HG03460 (cell line): ENCODE results near the gene ASPM.
A peak's percentile ranks its signal among the peaks of the same experiment; 100 is the strongest.

Experiments
- ATAC-seq: cut with Tn5 transposase; IDR thresholded peaks from one replicate; pipeline ENCODE4 v1.9.1; 2021; ENCODE audit not compliant: unreplicated experiment

ASPM gene, protein sequence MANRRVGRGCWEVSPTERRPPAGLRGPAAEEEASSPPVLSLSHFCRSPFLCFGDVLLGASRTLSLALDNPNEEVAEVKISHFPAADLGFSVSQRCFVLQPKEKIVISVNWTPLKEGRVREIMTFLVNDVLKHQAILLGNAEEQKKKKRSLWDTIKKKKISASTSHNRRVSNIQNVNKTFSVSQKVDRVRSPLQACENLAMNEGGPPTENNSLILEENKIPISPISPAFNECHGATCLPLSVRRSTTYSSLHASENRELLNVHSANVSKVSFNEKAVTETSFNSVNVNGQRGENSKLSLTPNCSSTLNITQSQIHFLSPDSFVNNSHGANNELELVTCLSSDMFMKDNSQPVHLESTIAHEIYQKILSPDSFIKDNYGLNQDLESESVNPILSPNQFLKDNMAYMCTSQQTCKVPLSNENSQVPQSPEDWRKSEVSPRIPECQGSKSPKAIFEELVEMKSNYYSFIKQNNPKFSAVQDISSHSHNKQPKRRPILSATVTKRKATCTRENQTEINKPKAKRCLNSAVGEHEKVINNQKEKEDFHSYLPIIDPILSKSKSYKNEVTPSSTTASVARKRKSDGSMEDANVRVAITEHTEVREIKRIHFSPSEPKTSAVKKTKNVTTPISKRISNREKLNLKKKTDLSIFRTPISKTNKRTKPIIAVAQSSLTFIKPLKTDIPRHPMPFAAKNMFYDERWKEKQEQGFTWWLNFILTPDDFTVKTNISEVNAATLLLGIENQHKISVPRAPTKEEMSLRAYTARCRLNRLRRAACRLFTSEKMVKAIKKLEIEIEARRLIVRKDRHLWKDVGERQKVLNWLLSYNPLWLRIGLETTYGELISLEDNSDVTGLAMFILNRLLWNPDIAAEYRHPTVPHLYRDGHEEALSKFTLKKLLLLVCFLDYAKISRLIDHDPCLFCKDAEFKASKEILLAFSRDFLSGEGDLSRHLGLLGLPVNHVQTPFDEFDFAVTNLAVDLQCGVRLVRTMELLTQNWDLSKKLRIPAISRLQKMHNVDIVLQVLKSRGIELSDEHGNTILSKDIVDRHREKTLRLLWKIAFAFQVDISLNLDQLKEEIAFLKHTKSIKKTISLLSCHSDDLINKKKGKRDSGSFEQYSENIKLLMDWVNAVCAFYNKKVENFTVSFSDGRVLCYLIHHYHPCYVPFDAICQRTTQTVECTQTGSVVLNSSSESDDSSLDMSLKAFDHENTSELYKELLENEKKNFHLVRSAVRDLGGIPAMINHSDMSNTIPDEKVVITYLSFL (N-terminal part only)

DNA sequence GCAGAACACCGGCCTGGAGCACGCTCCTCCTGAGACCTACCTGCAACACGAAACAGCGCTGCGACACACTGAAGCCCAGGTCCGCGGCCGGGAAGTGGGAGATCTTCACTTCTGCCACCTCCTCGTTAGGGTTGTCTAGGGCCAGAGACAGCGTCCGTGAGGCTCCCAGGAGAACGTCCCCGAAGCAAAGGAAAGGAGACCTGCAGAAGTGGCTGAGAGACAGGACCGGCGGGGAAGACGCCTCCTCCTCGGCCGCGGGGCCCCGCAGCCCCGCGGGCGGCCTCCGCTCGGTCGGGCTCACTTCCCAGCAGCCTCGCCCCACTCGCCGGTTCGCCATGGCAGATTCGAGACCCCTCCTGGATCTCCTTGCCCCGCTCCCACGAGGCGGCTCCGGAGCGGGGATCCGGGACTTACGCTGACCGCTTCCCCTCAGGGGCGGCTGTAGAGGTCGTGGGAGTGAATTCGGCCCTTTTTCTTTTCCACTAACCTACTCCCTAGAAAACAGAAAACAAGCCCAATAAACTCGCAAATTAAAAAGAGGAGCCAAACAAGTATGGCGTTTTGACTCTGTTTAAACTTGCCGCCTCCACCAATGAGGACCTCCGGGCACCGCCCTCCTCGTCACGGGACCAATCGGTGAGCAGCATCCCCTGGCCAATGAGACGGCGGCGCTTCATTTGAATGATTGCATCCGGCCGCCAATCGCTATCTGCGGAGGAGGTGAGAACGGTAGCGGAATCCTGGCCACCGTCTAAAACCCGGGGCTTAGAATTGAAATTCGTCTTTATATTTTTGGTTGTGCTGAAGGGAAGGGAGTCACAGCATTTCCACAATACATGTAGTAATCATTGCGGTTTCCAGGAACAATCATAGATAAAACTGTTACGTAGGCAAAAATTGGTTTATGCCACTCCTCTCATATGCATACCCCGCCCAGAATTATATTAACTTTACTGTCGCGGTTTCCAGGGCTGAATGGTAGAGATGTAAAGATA lies at the start of gene ASPM:
Gene ASPM, minus strand, starts transcription at position 569 of the 995 bp plus-strand sequence. Its CDS starts 232 bp downstream, at position 337.
- ATAC-seq: peak; percentile 98

DNA sequence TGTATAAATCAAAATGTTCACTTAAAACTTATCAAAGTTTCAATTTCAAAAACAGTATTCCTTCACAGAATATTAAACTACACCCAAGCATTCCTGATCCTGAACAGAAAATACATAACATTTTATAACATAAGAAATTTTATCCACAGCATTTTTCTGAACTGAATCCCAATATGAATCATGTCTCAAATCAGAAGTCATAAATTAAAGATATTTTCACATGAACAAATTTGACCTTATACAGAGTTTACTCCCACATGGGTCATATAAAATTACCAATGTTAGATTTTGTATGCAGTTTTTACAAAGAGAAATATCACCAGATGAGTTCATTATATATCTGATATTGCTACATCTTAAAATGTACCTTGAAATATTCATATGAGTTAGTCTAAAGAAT lies 48.6 kb upstream of the ASPM start:
- ATAC-seq: no peak

DNA sequence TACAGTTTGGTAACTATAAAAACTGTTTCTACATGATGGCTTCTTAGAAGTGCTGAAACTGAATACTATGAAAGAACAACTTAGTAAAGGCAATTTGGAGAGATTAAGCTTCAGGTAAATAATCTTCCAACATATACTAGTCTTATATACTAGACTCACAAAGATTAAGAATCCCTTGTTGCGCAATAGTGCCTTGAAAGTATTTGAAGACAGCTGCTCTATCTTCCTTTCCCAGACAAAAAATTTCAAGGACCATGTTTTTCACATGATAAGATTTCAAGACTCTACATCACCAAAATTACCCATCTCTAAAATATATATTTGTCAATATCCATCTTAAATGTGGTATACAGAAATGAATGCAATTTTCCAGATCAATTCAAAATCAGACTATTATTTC lies 37.7 kb upstream of the ASPM start:
- ATAC-seq: no peak

DNA sequence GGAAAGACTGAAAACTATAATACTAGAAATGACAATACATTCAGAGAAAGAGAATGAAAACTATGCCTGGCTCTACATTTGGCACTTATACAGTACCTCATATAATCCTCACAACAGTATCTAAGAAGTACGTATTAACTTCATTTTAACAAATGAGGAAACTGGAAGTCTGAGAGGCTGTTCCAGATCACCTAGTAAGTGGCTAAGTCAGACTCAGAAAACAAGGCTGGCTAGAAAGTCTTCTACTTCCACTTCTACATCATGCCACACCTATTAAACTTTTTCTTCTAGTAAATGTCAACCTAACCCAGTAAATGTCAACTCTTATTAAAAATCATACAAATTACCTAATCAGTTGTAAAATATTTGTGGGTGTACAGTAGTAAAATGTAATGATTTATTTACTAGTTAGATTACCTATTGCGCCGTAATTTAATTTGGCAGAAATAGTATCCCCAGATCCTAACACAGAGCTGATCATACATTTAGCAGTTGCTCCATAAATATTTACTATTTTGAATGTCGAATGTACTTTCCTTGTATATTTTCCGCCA lies 36.8 kb upstream of the ASPM start:
- no peak for ATAC-seq

DNA sequence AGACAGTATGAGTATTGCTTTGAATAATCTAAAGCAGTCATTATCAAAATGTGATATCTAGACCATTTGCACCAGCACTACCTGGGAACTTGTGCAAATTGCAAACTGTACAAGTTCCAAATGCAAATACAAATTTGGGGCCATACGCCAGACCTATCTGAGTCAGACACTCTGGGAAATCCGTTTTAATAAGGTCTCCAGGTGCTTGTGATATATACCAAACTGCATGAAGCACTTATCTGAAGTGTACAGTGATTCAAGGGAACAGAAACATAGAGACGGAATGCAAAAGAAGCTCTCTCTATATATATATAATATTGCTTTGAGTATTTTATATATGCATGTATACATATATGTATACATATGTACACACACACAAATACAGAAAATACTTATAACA lies 36.2 kb upstream of the ASPM start:
- ATAC-seq: no peak

DNA sequence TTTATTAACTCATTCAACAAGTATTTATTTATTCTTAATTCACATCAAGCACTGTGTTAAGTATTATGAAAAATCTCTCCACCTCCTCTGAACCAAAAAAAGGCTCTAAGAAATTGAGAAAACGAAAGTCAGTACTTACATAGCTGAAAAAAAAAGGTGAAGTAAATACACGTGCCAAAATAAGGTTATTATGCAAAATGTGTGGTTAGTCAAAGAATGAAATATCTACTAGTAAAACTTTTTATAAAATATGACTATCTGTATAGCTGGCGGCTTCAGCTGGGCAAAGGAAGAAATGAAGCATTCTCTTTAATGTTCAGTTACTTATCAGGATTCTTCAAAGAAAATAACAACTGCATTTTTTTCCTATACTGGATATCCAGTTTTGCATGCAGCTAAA lies 35.5 kb upstream of the ASPM start:
- ATAC-seq: peak; percentile 53

DNA sequence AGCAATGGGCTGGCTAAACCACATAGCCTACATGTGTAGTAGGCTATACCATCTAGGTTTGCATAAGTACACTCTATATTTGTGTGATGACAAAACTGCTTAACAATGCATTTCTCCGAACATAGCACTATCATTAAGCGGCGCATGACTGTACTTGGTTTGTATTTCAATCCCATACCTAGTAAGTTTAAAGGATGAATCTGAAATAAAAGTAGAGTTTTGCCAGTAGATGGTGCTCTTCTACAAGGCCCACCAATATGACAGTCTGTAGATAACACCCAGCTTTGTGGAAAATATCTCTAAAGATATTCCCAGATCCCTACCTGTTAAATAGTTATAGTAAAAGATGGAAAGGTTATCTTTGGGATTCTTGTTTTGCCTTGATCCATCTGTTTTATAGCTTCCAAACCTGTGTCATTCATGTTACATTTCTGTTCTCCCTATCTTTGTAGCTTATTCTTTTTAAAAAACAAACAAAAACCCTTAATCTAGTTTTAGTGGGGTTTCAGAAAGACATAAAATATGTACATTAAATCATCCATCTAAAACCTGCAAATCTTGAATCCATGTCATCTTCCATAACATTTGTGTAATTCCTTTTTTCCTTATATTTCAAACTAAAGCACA lies 33.9 kb upstream of the ASPM start:
- ATAC-seq: peak; percentile 49

DNA sequence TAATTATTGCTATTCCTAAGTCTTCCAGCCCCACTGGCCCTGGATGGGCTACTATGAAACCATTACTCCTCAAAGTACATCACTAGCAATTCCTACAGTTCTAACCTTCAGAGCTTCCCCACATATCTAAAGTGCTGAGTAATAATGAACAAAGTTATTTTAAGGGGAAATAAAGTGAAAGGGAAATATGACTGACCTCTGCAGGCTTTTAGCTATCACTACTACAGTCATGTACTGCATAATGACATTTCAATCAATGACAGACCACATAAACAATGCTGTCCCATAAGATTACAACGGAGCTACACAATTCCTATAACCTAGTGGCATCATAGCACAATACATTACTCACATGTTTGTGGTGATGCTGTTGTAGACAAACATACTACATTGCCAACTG lies 32.5 kb upstream of the ASPM start:
- peak; percentile 39 for ATAC-seq

DNA sequence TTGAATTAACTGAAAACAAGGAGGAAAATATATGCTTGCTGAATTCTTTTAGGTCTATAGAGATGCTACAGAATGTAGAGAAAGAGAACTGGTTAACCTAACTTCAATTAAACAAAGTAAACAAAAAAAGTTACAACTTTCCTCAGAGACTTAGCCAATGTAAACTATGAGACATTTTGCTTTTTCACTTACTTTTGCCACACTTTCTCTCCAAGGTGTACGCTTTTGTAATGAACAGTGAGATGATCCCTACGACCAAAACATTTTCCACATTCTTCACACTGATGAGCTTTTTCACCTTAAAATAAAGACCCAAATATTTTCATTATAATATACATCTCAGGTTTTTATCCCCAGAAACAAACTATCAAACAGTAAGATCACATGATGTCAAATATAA lies 28.3 kb upstream of the ASPM start:
- ATAC-seq: no peak

DNA sequence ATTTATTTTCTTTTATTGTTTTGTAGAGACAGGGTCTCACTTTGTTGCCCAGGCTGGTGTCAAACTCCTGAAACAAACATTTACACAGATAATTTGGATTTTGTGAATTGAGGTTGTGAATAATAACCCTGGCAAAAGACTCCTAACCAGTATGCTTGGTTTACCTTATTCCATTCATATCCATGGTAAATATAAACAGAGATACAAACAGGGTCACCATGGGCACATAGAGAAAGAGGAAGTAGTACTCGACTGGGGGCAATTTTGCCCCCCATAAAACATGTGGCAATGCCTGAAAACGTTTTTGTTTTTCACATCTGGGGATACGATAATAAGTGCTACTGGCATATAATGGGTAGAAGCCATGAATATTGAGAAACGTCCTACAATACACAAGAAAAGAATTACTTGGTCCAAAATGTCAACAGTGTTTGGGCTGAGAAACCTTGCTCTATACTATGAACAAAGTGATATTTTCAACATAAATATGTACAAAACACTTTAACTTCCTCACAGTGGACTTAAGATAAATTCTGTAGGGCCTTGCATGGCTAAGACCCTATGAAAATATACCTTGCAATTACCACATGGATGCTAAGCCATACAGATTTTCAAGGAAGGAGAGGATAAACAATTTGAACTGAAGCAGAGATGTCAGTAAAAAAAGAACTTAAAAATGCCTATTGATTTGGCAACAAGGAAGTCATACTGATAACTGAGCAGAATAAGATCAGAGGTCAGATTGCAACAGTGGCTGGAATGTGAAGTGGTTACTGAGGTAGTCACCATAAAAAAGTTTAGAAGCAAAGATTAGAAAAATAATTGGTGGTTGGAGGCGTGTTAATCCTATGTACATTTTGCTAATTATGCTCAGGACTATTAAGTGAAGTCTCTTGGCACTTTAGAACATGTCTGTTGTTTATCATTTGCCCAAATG lies 27.4 kb upstream of the ASPM start:
- no peak for ATAC-seq

DNA sequence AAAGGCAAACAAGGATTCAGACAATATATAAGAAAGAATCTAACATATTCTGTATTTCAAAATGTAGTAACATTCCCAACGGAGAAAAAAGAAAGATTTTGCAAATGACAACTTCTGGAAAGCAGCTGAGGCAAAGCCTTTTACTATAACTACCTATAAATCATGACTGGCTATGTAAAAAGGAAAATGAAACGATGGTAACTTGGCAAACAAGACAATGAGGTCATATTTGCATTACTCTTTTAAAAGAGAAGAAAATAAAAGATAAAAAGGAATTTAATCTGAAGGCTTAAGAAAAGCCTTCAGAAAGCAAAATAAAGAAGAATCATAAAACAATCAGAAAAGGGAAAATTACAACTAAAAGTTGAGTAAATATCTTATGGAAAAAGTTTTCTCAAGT lies 25.1 kb upstream of the ASPM start:
- no peak for ATAC-seq

DNA sequence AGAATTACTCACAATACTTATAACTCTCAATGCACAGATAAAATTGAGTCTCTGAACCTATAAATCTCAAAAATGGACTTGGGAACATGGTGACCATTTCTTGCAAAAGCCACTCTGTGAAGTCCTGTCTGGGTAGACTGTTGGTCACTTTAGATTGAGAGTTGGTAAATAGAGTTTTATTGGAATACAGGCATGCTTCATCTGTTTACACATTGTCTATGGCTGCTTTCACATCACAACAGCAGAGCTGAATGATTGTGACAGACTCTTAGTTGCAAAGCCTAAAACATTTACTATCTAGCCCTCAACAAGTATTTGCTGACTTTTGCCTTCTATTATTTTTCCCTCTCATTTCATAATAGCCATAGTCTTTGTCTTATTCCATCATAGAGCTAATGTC lies 24.1 kb upstream of the ASPM start:
- no peak for ATAC-seq

DNA sequence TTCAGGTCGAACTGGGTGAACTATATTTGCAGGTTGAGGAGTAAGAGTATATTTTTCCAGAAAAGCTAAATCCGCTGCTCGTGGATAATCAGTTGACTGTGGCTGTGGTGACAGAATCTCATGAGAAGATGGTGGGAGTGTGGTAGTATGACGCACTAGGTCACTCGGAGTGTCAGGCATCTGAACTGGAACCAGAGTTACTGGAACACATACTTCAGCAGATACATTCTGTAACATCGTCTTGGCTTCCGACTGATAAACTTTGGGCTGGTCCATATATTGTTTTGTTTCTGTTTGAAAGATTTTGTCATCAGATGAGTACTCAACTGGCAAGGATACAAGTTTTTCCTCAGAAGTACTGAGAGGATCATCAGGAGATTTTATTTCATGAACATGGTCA lies 13.0 kb upstream of the ASPM start:
- no peak for ATAC-seq

DNA sequence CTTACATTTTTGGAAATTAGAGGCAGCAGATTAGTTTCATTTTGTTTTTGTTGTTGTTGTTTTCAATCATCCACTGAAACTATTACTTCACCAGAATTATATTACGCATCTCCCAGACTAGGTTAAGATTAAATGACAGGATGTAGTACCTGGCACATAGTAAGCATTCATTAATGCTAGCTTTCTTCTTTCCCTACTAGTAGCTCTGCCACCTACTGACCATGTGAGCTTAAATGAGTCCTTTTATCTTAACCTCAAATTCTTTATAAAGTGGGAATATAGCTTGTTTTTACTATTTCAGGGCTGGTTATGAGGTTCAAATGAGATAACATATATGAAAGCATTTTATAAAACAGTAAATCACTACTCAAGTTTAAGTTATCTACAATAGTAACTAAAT lies 10.2 kb upstream of the ASPM start:
- no peak for ATAC-seq

DNA sequence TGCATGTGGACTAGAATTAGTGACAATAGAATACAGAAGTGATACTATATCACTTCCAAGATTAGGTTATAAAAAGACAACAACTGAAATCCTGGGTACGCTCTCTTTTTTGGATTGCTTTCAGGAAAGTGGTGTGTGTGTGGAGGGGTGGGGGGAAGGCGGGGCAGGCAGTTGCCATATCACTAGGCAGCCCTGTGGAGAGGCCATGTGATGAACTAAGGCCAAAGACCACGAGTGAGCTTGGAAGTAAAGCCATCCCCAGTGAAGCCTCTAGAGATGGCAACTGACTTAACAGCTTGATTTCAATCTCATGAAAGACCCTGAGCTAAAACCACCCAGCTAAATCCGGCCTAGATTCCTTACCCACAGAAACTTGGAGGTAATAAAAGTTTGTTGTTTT lies 6.2 kb upstream of the ASPM start:
- ATAC-seq: no peak

DNA sequence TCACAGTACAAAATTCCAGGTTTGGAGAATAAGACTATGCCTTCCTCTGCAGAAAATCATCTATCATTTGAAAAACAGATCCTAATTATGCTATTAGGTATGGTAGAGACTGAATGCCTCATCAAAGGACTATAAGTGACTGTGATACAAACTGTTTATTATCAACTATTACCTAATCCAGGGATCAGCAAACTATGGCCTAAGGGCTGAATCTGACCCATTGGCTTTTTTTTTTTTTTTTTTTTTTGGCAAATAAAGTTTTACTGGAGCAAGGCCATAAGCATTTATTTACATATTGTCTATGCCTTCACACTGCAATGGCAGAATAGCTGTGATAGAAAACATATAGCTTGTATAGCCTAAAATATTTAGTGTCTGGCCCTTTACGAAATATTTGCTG lies 4.7 kb upstream of the ASPM start:
- ATAC-seq: no peak

DNA sequence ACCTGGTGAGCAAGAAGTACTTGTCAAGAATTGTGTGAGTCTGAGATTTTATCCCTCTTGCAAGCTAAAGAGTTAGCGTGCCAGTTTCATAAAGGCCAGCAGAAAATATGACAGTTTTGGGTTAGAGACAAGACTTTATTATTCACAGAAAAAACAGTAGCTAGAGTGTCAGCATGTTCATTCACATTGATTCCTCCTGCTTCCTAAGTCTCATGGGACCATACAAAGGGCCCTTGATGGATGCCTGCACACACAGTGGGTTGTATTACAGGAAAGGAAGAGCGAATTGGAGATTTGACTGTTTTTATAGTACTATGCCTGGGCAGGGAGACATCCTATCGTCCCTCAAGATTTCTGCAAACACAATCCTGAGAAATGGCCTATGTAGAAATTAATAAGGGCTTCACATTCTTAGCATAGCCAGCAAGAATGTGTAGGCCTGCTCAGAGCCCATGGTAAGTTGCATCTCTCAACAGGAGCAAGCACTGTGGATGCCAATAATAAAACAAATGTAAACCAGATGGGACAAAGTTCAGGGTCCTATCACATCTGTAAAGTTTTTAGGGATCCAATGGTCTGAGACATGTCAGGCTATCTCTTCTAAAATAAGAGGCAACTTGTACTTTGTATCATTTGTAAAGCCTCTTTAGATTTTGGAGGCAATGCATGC lies 4.0 kb upstream of the ASPM start:
- no peak for ATAC-seq

DNA sequence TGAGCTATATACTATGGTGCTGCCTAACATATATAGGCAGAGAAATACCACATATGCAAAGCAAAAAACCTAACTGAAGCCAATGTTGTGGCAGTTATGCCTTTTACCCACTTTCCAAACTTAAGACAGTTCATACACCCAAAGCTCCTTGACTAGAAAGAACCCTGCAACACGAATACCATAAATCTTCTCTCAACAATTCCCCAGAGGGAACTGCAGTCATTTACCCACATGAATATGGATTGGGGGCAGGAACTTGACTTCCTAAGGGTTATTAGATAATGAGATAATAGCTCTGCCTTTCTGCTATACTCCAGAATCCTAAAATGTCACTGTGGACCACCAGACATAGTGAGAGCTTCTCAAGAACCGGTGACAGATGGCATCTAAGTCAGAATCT lies 2.9 kb upstream of the ASPM start:
- ATAC-seq: no peak
